ENCODE data around the gene MYO1D.

GRCh38 chr17:32628271-32629044, 248.5 kb downstream of the MYO1D start:
- no peak for TF ChIP-seq POLR2A (IDR thresholded peaks at IDR 0.05)
- TF ChIP-seq CTCF (IDR thresholded peaks at IDR 0.05) = no peak
- no peak for TF ChIP-seq POLR2AphosphoS5 (IDR thresholded peaks at IDR 0.05)
